Measurements from ENCODE around the gene ZNF778.

Gene ZNF778

GRCh38 chr16:89270666-89271345, 53.3 kb downstream of the ZNF778 start:
- TF ChIP-seq, protein P1, sequence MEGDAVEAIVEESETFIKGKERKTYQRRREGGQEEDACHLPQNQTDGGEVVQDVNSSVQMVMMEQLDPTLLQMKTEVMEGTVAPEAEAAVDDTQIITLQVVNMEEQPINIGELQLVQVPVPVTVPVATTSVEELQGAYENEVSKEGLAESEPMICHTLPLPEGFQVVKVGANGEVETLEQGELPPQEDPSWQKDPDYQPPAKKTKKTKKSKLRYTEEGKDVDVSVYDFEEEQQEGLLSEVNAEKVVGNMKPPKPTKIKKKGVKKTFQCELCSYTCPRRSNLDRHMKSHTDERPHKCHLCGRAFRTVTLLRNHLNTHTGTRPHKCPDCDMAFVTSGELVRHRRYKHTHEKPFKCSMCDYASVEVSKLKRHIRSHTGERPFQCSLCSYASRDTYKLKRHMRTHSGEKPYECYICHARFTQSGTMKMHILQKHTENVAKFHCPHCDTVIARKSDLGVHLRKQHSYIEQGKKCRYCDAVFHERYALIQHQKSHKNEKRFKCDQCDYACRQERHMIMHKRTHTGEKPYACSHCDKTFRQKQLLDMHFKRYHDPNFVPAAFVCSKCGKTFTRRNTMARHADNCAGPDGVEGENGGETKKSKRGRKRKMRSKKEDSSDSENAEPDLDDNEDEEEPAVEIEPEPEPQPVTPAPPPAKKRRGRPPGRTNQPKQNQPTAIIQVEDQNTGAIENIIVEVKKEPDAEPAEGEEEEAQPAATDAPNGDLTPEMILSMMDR (IDR thresholded peaks at IDR 0.05; ENCODE audit: low read depth, low read length, missing control alignments), result no peak
- H3K4me3 ChIP-seq (replicated peaks; ENCODE audit: low read depth, low read length), result no peak overlapping the region

DNA sequence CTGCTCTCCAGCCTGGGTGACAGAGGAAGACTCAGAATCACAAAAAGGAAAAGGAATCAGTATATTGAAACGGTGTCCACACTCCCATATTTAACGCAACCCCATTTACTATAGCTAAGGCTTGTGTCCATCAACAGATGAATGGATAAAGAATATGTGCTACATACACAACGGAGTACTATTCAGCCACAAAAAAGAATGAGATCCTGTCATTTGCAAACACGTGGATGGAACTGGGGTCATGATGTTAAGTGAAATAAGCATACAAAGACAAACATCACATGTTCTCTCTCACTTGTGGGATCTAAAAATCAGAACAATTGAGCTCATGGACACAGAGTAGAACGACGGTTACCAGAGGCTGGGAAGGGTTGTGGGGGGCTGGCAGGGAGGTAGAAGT, 55.1 kb downstream of the ZNF778 start:
- no peak overlapping the region for H3K4me3 ChIP-seq (replicated peaks; ENCODE audit: low read depth, low read length)
- DNase-seq (ENCODE audit: extremely low read depth, low read depth), result no peak
- TF ChIP-seq, protein P1 (IDR thresholded peaks at IDR 0.05; ENCODE audit: low read depth, low read length, missing control alignments), result no peak

More at GRCh38 chr16:89270666-89271345, 53.3 kb downstream of the ZNF778 start:
- DNase-seq (ENCODE audit: extremely low read depth, low read depth), result no peak

- H3K4me3 ChIP-seq (replicated peaks; ENCODE audit: low read depth, low read length), result no peak overlapping the region
- TF ChIP-seq, protein P1 (IDR thresholded peaks at IDR 0.05; ENCODE audit: low read depth, low read length, missing control alignments), result no peak
- DNase-seq (ENCODE audit: extremely low read depth, low read depth), result no peak
Measured at GRCh38 chr16:89273741-89274472, 56.4 kb downstream of the ZNF778 start.

- DNase-seq (ENCODE audit: extremely low read depth, low read depth), result no peak
- TF ChIP-seq, protein P1 (IDR thresholded peaks at IDR 0.05; ENCODE audit: low read depth, low read length, missing control alignments), result no peak
- H3K4me3 ChIP-seq (replicated peaks; ENCODE audit: low read depth, low read length), result no peak overlapping the region
Measured at GRCh38 chr16:89274561-89275283, 57.2 kb downstream of the ZNF778 start.

DNA sequence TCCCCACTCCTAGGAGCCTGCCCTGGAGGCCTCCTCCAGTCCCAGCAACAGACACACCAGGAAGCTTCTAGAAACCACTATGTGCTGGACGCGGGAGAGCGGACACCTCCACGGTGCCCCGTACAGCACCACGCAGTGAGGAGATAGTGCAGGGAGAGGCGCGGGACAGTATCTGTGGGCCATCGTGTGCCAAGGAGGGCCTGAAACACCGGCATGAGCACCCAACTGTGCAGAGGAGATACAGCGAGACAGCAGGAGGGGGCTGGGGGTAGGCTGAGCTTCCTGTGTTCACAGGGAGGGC, 57.7 kb downstream of the ZNF778 start:
- no peak overlapping the region for H3K4me3 ChIP-seq (replicated peaks; ENCODE audit: low read depth, low read length)
- no peak for DNase-seq (ENCODE audit: extremely low read depth, low read depth)
- TF ChIP-seq, protein P1 (IDR thresholded peaks at IDR 0.05; ENCODE audit: low read depth, low read length, missing control alignments), result no peak

DNA sequence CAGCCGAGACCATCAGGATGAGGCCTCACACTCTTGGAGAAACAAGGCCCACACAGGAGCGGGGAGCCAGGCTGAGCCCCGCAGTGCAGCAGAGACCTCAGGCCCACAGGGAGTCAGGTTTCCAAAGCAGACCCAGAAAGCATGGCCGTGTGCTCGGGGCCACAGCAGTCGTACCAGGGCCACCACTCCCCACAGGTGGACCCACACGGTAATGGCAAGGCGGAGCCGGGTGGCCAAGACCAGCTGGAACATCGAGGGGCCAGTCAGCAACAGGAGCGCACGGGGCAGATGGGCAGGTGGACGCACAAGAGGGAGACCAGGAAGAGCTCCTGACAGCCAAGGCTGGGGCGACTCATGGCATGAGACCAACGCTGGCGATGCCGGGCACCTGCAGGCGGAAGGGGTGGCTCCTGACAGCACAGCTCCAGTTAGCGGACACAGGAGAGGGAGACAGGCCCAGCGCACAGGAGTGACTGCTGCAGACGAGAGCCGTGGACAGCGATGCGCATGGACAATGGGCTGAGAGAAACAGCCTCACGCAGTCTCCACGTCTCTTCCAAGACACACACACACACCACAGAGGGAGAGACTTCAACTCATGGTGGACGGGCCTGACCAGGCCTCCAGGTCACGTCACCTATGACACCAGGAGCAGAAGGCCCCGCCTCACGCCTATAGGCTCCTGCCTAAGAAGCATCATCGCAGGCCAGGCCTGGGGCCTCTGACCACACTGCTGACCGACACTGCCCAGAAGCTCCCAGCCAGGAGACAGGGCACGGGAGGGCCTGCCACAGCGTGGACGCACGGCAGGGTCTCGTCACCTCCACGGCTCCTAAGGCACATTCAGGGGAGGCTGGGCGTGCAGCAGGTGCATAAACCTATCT, 58.6 kb downstream of the ZNF778 start:
- H3K4me3 ChIP-seq (replicated peaks; ENCODE audit: low read depth, low read length), result no peak overlapping the region
- DNase-seq (ENCODE audit: extremely low read depth, low read depth), result no peak
- TF ChIP-seq, protein P1 (IDR thresholded peaks at IDR 0.05; ENCODE audit: low read depth, low read length, missing control alignments), result no peak
